T-cell (primary cell): Measurements from ENCODE around the gene SPAAR. TPM values are rescaled to one million over a fixed set of nuclear protein-coding genes. Genes with fewer than 3 reads are reported as not detected.

Experiments
- ATAC-seq, 4 experiments: fragments of 200-7000 bp in 3 of 4; fragments of 150-1000 bp in 1 of 4; cut with Tn5 transposase; replicated peaks in 1 of 4; 1 replicate in 3 of 4; 2 replicates in 1 of 4; pipeline ENCODE4 v1.10.0; 2021; ENCODE audit warnings: moderate library complexity in 3 of 4, mild to moderate bottlenecking in 2 of 4, moderate number of reproducible peaks in 1 of 4
- CTCF ChIA-PET, 2 donors: fragments of 300-600 bp; sonication (Branson Sonifier 250); formaldehyde crosslinking; loops; one replicate each; lab custom pipeline; 2022; ENCODE audit warnings: antibody characterized with exemption in 2 of 2; lab: Charles Lee
- POLR2A ChIA-PET, 2 donors: fragments of 300-600 bp; sonication (Branson Sonifier 250); formaldehyde crosslinking; loops; one replicate each; lab custom pipeline; 2022; ENCODE audit warnings: antibody characterized with exemption in 2 of 2; lab: Charles Lee
- DNase-seq, 35 experiments: peaks; one replicate each; pipeline versions ENCODE4 v3.0.0 to v3.0.0-alpha.2; 2013 to 2023
- H3K27ac ChIP-seq: one replicate; pipeline ENCODE4 v1.5.1; 2013; ENCODE audit warnings: low read length
- H3K27me3 ChIP-seq, 2 experiments: replicated peaks in 1 of 2; 1 replicate in 1 of 2; 2 replicates in 1 of 2; pipeline versions ENCODE4 v1.6.1 to v1.7.0; 2013; ENCODE audit warnings: low read length in 1 of 2, mixed read lengths in 1 of 2; ENCODE audit not compliant: control insufficient read depth in 2 of 2, insufficient read depth in 2 of 2; ENCODE audit errors: extremely low read depth in 1 of 2
- H3K36me3 ChIP-seq, 2 donors: 1 replicate in 1 of 2; 2 replicates in 1 of 2; pipeline versions ENCODE4 v1.6.1 to v1.7.0; 2013; ENCODE audit warnings: low read length in 1 of 2; ENCODE audit not compliant: control insufficient read depth in 2 of 2, insufficient read depth in 1 of 2; ENCODE audit errors: extremely low read depth in 1 of 2
- H3K4me1 ChIP-seq, 2 experiments: 1 replicate in 1 of 2; 2 replicates in 1 of 2; pipeline versions ENCODE4 v1.6.1 to v1.7.0; 2013; ENCODE audit warnings: low read length in 2 of 2, mixed read lengths in 1 of 2; ENCODE audit not compliant: insufficient read depth in 2 of 2, control insufficient read depth in 1 of 2; ENCODE audit errors: extremely low read depth in 1 of 2
- H3K4me3 ChIP-seq, 2 donors: 1 replicate in 1 of 2; 2 replicates in 1 of 2; pipeline versions ENCODE4 v1.5.1 to v1.7.0; 2013; ENCODE audit warnings: mild to moderate bottlenecking in 2 of 2, low read length in 1 of 2, moderate library complexity in 1 of 2; ENCODE audit not compliant: control insufficient read depth in 1 of 2; ENCODE audit errors: extremely low read depth in 1 of 2
- H3K9me3 ChIP-seq: 2 replicates; pipeline ENCODE4 v1.7.0; 2013
- H3K27ac Mint-ChIP-seq, 2 donors: one replicate each; pipeline ENCODE4 v1.8.0; 2020 to 2021; ENCODE audit warnings: mild to moderate bottlenecking in 2 of 2, mixed read lengths in 2 of 2
- H3K27me3 Mint-ChIP-seq, 2 donors: one replicate each; pipeline ENCODE4 v1.8.0; 2021 to 2022; ENCODE audit warnings: mixed read lengths in 2 of 2
- H3K36me3 Mint-ChIP-seq: one replicate; pipeline ENCODE4 v1.8.0; 2021; ENCODE audit warnings: mixed read lengths
- H3K4me1 Mint-ChIP-seq, 3 donors: one replicate each; pipeline ENCODE4 v1.8.0; 2020 to 2022; ENCODE audit warnings: mixed read lengths in 3 of 3, mild to moderate bottlenecking in 1 of 3
- H3K4me3 Mint-ChIP-seq, 3 donors: one replicate each; pipeline ENCODE4 v1.8.0; 2020 to 2022; ENCODE audit warnings: mild to moderate bottlenecking in 3 of 3, mixed read lengths in 3 of 3, moderate library complexity in 3 of 3
- H3K9me3 Mint-ChIP-seq, 3 donors: one replicate each; pipeline ENCODE4 v1.8.0; 2020 to 2022; ENCODE audit warnings: mixed read lengths in 3 of 3
- WGBS: methylation state at CpG from one replicate; pipeline ENCODE4 v1.1.5; 2013; ENCODE audit warnings: missing lambda C conversion rate; ENCODE audit not compliant: insufficient coverage; 5-methylcytosine and 5-hydroxymethylcytosine counted together
- total RNA-seq, 35 experiments: library from RNA in 6 of 35; stranded (reverse) in 6 of 35; fragments of 120-200 nt in 1 of 35; gene quantifications; one replicate each; pipeline versions ENCODE4 v1.2.1 to v1.2.4 and lab custom pipeline; 2013 to 2026

SPAAR gene
- total RNA-seq, 5 donors from 2014 or later (not counting 1 experiment from before 2014, with no cell fraction given): not detected

GRCh38 chr9:35905912-35906679 lies 3.2 kb upstream of the SPAAR start, which contains the start of gene HRCT1:
Gene HRCT1 (plus strand): TSS chr9:35906202. CDS start chr9:35906288, 86 bp downstream.
- ChIA-PET POLR2A (no interaction called here), CTCF (interaction anchor here in 1 of 2 donors (1.2 kb wide), 2 partner anchors 35 to 39 kb away, joined by 3 to 8 read pairs; no protein-coding TSS in a partner anchor)
- Mint-ChIP-seq H3K4me1 (peaks cover 54 to 70% (median 55%) of the 10 kb centered on the region in 3 donors), H3K36me3 (no peaks in the 10 kb centered on the region), H3K27me3 (peaks cover under 1 to 8% of the 10 kb centered on the region in 2 donors), H3K4me3 (peak within 1 kb of the TSS in 1 of 3 donors; percentile 89), H3K27ac (peak within 1 kb of the TSS; percentile 39 to 58), H3K9me3 (no peaks in the 10 kb centered on the region)
- DNase-seq (no peak), ATAC-seq (no peak)
- Histone ChIP-seq H3K27me3 (peaks cover 0 to 7% of the 10 kb centered on the region in 2 experiments), H3K36me3 (peaks cover 0 to 3% of the 10 kb centered on the region in 2 donors), H3K4me3 (no peak within 1 kb of the TSS), H3K4me1 (peaks cover 35 to 63% of the 10 kb centered on the region in 2 experiments), H3K27ac (no peak within 1 kb of the TSS), H3K9me3 (no peaks in the 10 kb centered on the region)
- WGBS: 87% methylated on average over 22 of the region's 30 CpGs

- no peaks in the 10 kb centered on the region for H3K36me3 Mint-ChIP-seq
- ATAC-seq (no peak), DNase-seq (no peak)
- no peak overlapping the region for H3K27ac ChIP-seq
- CTCF ChIA-PET: no interaction called here
- H3K27me3 ChIP-seq: peaks cover 0 to 3% of the 10 kb centered on the region in 2 experiments
- H3K27ac Mint-ChIP-seq: peak overlapping the region; percentile 39 to 58
- 91% methylated on average over 11 of the region's 14 CpGs for WGBS
- no peak overlapping the region for H3K4me3 ChIP-seq
- H3K36me3 ChIP-seq: peaks cover 0 to 3% of the 10 kb centered on the region in 2 donors
- H3K4me1 Mint-ChIP-seq: peaks cover 63 to 79% (median 64%) of the 10 kb centered on the region in 3 donors
- H3K27me3 Mint-ChIP-seq: peaks cover 0 to 4% of the 10 kb centered on the region in 2 donors
- no peaks in the 10 kb centered on the region for H3K9me3 Mint-ChIP-seq
- H3K9me3 ChIP-seq: no peaks in the 10 kb centered on the region
- POLR2A ChIA-PET: no interaction called here
- peak overlapping the region in 1 of 3 donors; percentile 89 for H3K4me3 Mint-ChIP-seq
- H3K4me1 ChIP-seq: peaks cover 41 to 71% of the 10 kb centered on the region in 2 experiments
Measured at GRCh38 chr9:35906923-35907699, 2.2 kb upstream of the SPAAR start.

- H3K27me3 ChIP-seq: peaks cover 0 to 3% of the 10 kb centered on the region in 2 experiments
- peaks cover 41 to 79% of the 10 kb centered on the region in 2 experiments for H3K4me1 ChIP-seq
- peak overlapping the region; percentile 88 to 99 for H3K27ac Mint-ChIP-seq
- H3K4me3 Mint-ChIP-seq: peak overlapping the region in 1 of 3 donors; percentile 89
- ATAC-seq: peak; percentile 49 to 61 (median 54)
- POLR2A ChIA-PET: no interaction called here
- no peaks in the 10 kb centered on the region for H3K9me3 ChIP-seq
- H3K4me1 Mint-ChIP-seq: peaks cover 62 to 78% (median 66%) of the 10 kb centered on the region in 3 donors
- H3K9me3 Mint-ChIP-seq: no peaks in the 10 kb centered on the region
- H3K36me3 ChIP-seq: peaks cover 0 to 3% of the 10 kb centered on the region in 2 donors
- DNase-seq: peak in 3 of 35 experiments; percentile 15 to 19 (median 17)
- WGBS: 57% methylated on average over 8 of the region's 13 CpGs
- H3K27me3 Mint-ChIP-seq: peaks cover 0 to under 1% of the 10 kb centered on the region in 2 donors
- H3K27ac ChIP-seq: no peak overlapping the region
- CTCF ChIA-PET: interaction anchor here in 1 of 2 donors (0.6 kb wide), 1 partner anchor 39 kb away, joined by 3 read pairs; no protein-coding TSS in a partner anchor
- no peaks in the 10 kb centered on the region for H3K36me3 Mint-ChIP-seq
- no peak overlapping the region for H3K4me3 ChIP-seq
Measured at GRCh38 chr9:35907711-35908503, 1.4 kb upstream of the SPAAR start.

GRCh38 chr9:35908504-35909125 lies 675 bp upstream of the SPAAR start:
- CTCF ChIA-PET: no interaction called here
- no peak for DNase-seq
- H3K4me3 ChIP-seq: no peak overlapping the region
- Mint-ChIP-seq H3K4me1 (peaks cover 58 to 73% (median 61%) of the 10 kb centered on the region in 3 donors), H3K9me3 (no peaks in the 10 kb centered on the region), H3K36me3 (no peaks in the 10 kb centered on the region), H3K27me3 (no peaks in the 10 kb centered on the region), H3K27ac (peak overlapping the region; percentile 88 to 99), H3K4me3 (peak overlapping the region in 1 of 3 donors; percentile 89)
- H3K36me3 ChIP-seq: peaks cover 0 to 3% of the 10 kb centered on the region in 2 donors
- H3K4me1 ChIP-seq: peaks cover 39 to 78% of the 10 kb centered on the region in 2 experiments
- peak overlapping the region; percentile 72 for H3K27ac ChIP-seq
- 97% methylated on average over 3 of the region's 9 CpGs for WGBS
- no peak for ATAC-seq
- peaks cover 0 to 3% of the 10 kb centered on the region in 2 experiments for H3K27me3 ChIP-seq
- POLR2A ChIA-PET: no interaction called here
- H3K9me3 ChIP-seq: no peaks in the 10 kb centered on the region

GRCh38 chr9:35909687-35910612 lies 660 bp downstream of the SPAAR start:
- Histone ChIP-seq H3K4me1 (peaks cover 39 to 70% of the 10 kb centered on the region in 2 experiments), H3K9me3 (no peaks in the 10 kb centered on the region), H3K27ac (peak overlapping the region; percentile 72), H3K27me3 (no peaks in the 10 kb centered on the region), H3K36me3 (peaks cover 0 to 3% of the 10 kb centered on the region in 2 donors), H3K4me3 (no peak overlapping the region)
- H3K9me3 Mint-ChIP-seq: no peaks in the 10 kb centered on the region
- WGBS: 95% methylated on average over 25 of the region's 34 CpGs
- peak overlapping the region; percentile 98 to 99 for H3K27ac Mint-ChIP-seq
- ChIA-PET POLR2A (no interaction called here), CTCF (interaction anchor here in 1 of 2 donors (0.9 to 1.5 kb wide), 2 partner anchors 30 to 45 kb away, joined by 3 read pairs; no protein-coding TSS in a partner anchor)
- peaks cover 52 to 64% (median 58%) of the 10 kb centered on the region in 3 donors for H3K4me1 Mint-ChIP-seq
- H3K4me3 Mint-ChIP-seq: peak overlapping the region in 1 of 3 donors; percentile 89
- ATAC-seq (no peak), DNase-seq (no peak)
- H3K36me3 Mint-ChIP-seq: no peaks in the 10 kb centered on the region
- no peaks in the 10 kb centered on the region for H3K27me3 Mint-ChIP-seq
